ENCODE data around the gene PDILT. TPM values are rescaled to one million over a fixed set of nuclear protein-coding genes. Genes with fewer than 3 reads are reported as not detected.

The PDILT gene
- total and polyA plus RNA-seq, 4 donors = not detected

DNA sequence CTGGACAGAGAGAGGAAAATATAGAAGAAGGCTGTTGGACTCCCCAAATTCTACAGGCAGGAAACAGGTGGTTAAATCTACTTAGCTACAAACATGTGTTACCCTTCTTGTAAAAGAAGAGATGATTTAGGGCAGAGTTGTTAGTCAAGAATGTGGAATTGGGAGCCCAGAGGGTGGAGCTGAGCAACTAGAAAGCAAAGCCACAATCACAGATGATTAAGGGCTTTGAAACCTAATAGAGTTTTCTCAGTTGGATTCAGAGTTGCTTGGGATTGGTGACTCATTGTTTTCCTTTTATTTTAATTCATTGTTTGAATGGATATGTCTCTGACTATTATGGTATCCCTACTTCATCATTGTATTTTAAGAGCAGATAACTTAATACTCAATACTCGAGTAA is 11.0 kb upstream of the PDILT start:
- Histone ChIP-seq H3K36me3 (ENCODE audit: control insufficient read depth in 4 of 4, insufficient read depth in 4 of 4, low read length in 4 of 4) (no peaks in the 10 kb centered on the region), H3K4me1 (ENCODE audit: control insufficient read depth in 5 of 5, insufficient read depth in 5 of 5, low read length in 5 of 5) (no peaks in the 10 kb centered on the region), H3K9ac (ENCODE audit: insufficient read depth in 1 of 2, low read length in 2 of 2) (no peak overlapping the region), H3K27me3 (ENCODE audit: control insufficient read depth in 3 of 3, insufficient read depth in 3 of 3, low read length in 2 of 3) (no peaks in the 10 kb centered on the region), H3K4me3 (no peak overlapping the region), H3K9me3 (ENCODE audit: control insufficient read depth in 4 of 4, insufficient read depth in 3 of 4, low read length in 3 of 4) (no peaks in the 10 kb centered on the region), H3K27ac (ENCODE audit: low read depth in 1 of 2, low read length in 1 of 2) (no peak overlapping the region)
- WGBS, 2 donors = 75 to 88% methylated on average over 1 of the region's 1 CpG
- TF ChIP-seq, protein P1, sequence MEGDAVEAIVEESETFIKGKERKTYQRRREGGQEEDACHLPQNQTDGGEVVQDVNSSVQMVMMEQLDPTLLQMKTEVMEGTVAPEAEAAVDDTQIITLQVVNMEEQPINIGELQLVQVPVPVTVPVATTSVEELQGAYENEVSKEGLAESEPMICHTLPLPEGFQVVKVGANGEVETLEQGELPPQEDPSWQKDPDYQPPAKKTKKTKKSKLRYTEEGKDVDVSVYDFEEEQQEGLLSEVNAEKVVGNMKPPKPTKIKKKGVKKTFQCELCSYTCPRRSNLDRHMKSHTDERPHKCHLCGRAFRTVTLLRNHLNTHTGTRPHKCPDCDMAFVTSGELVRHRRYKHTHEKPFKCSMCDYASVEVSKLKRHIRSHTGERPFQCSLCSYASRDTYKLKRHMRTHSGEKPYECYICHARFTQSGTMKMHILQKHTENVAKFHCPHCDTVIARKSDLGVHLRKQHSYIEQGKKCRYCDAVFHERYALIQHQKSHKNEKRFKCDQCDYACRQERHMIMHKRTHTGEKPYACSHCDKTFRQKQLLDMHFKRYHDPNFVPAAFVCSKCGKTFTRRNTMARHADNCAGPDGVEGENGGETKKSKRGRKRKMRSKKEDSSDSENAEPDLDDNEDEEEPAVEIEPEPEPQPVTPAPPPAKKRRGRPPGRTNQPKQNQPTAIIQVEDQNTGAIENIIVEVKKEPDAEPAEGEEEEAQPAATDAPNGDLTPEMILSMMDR (IDR thresholded peaks at IDR 0.05; ENCODE audit: control extremely low read depth, extremely low read depth) = no peak
- DNase-seq (no peak), ATAC-seq (ENCODE audit: insufficient read depth, low FRiP score) (no peak)

DNA sequence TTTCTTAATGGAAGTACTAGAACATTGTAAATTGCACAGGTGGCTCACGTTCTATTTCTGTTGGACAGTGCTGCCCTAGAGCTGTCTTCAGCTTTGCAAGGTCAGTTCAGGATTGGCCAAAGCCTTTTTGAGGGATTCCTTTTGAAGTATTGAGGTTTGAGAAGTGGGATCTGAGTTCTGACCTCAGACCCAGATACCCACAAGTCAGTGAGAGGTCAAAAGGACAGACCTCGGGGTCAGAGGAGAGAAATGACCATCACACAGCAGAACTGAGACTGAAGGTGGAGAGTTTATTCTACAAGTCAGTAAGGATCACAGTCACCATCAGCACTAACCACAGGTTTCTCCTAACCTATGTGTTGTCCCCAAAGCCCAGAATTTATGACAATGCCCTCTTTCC is 6.5 kb upstream of the PDILT start:
- no peak for DNase-seq
- no peaks in the 10 kb centered on the region for H3K27me3 ChIP-seq (ENCODE audit: control insufficient read depth in 3 of 3, insufficient read depth in 3 of 3, low read length in 2 of 3)
- WGBS, 2 donors = 82 to 85% methylated on average over 2 of the region's 2 CpGs
- no peaks in the 10 kb centered on the region for H3K36me3 ChIP-seq (ENCODE audit: control insufficient read depth in 4 of 4, insufficient read depth in 4 of 4, low read length in 4 of 4)
- H3K4me3 ChIP-seq = no peak overlapping the region
- TF ChIP-seq, protein P1 (IDR thresholded peaks at IDR 0.05; ENCODE audit: control extremely low read depth, extremely low read depth) = no peak
- no peak for ATAC-seq (ENCODE audit: insufficient read depth, low FRiP score)
- no peak overlapping the region for H3K9ac ChIP-seq (ENCODE audit: insufficient read depth in 1 of 2, low read length in 2 of 2)
- no peak overlapping the region for H3K27ac ChIP-seq (ENCODE audit: low read depth in 1 of 2, low read length in 1 of 2)
- H3K9me3 ChIP-seq (ENCODE audit: control insufficient read depth in 4 of 4, insufficient read depth in 3 of 4, low read length in 3 of 4) = no peaks in the 10 kb centered on the region
- peaks cover 0 to 2% (median 0%) of the 10 kb centered on the region in 5 donors for H3K4me1 ChIP-seq (ENCODE audit: control insufficient read depth in 5 of 5, insufficient read depth in 5 of 5, low read length in 5 of 5)

GRCh38 chr16:20410121-20410723 is 5.7 kb upstream of the PDILT start:
- Histone ChIP-seq H3K9ac (ENCODE audit: insufficient read depth in 1 of 2, low read length in 2 of 2) (no peak overlapping the region), H3K27me3 (ENCODE audit: control insufficient read depth in 3 of 3, insufficient read depth in 3 of 3, low read length in 2 of 3) (no peaks in the 10 kb centered on the region), H3K36me3 (ENCODE audit: control insufficient read depth in 4 of 4, insufficient read depth in 4 of 4, low read length in 4 of 4) (no peaks in the 10 kb centered on the region), H3K27ac (ENCODE audit: low read depth in 1 of 2, low read length in 1 of 2) (no peak overlapping the region), H3K4me3 (no peak overlapping the region), H3K9me3 (ENCODE audit: control insufficient read depth in 4 of 4, insufficient read depth in 3 of 4, low read length in 3 of 4) (no peaks in the 10 kb centered on the region), H3K4me1 (ENCODE audit: control insufficient read depth in 5 of 5, insufficient read depth in 5 of 5, low read length in 5 of 5) (peaks cover 0 to 2% (median 0%) of the 10 kb centered on the region in 5 donors)
- TF ChIP-seq, protein P1 (IDR thresholded peaks at IDR 0.05; ENCODE audit: control extremely low read depth, extremely low read depth) = no peak
- WGBS, 2 donors = 76 to 85% methylated on average over 6 of the region's 6 CpGs
- ATAC-seq (ENCODE audit: insufficient read depth, low FRiP score) (no peak), DNase-seq (no peak)

Measured in lung (tissue), 12 donors.